Amniotic epithelial cell (primary cell): ENCODE data around the gene REP15.
"Not testable (repeated sequence)": the region's sequence is repeated elsewhere in the genome, so short reads cannot be mapped to it uniquely, and the experiment has no call there.

ENCODE experiments used
- DNase-seq: peaks from one replicate; pipeline ENCODE4 v3.0.0-alpha.2; 2010; ENCODE audit warnings: low read depth

The REP15 gene

GRCh38 chr12:27696864-27697564 is 767 bp downstream of the REP15 start:
- peak; percentile 56 for DNase-seq

DNA sequence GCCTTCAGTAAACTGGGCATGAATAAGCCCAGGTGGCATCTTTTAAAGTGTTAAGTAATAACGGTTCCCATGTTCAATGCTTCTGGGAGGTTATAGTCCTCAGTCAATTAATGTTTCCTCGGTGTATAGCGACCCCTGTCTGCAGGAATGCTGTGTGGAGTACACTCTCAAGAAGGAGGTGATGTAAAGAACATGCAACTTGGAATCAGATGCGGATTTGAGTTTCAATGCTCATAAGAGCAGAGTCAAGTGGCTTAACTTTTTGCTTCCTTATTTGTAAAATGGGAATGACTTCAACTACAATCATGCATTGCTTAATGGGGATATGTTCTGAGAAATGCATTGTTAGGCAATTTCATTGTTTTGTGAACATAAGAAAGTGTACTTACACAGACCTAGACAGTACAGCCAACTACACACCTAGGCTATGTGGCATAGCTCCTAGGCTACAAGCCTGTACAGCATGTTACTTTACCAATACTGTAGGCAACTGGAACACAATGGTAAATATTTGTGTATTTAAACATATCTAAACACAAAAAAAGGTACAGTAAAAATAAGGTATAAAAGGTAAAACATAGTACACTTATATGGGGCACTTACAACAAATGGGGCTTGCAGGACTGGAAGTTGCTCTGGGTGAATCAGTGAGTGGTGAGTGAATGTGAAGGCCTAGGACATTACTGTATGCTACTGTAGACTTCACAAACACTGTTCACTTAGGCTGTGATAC is 7.6 kb downstream of the REP15 start:
- DNase-seq = peak; percentile 76

GRCh38 chr12:27705263-27705662 is 9.0 kb downstream of the REP15 start:
- DNase-seq = no peak

DNA sequence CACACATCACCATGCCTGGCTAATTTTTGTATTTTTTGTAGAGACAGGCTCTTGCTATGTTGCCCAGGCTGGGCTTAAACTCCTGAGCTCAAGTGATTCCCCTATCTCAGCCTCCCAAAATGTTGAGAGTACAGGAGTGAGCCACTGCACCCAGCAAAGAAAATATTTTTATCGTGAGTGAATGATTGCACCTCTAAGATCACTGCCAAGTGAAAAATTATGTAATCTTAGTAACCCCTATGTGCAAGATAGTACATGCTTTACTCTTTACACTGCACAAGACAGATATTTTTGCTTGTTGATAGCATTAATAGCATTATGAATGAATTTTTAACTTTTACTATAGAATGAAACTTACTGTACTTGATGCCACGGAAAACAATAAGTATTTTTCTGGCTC is 11.0 kb downstream of the REP15 start:
- DNase-seq = no peak

DNA sequence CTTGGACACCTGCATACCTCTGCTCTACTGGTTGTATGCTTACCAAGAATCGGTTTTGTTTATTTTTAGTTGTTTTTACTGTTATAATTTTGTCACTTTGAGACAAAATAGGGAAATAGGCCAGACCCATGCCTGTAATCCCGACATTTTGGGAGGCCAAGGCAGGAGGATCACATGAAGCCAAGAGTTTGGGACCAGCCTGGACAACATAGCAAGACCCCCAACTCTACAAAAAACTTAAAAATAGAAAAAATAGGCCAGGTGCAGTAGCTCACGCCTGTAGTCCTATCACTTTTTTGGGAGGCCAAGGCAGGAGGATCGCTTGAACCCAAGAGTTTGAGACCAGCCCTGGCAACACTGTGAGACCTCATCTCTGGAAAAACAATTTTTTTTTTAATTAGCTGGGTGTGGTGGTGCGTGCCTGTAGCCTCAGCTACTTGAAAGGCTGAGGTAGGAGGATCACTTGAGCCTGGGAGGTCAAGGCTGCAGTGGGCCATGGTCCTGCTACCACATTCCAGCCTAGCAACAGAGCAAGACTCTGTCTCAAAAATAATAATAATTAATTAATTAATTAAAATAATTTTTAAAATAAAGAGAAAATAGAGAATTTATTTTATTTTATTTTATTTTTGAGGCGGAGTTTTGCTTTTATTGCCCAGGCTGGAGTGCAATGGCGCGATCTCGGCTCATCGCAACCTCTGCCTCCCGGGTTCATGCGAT is 13.1 kb downstream of the REP15 start:
- DNase-seq = no peak

DNA sequence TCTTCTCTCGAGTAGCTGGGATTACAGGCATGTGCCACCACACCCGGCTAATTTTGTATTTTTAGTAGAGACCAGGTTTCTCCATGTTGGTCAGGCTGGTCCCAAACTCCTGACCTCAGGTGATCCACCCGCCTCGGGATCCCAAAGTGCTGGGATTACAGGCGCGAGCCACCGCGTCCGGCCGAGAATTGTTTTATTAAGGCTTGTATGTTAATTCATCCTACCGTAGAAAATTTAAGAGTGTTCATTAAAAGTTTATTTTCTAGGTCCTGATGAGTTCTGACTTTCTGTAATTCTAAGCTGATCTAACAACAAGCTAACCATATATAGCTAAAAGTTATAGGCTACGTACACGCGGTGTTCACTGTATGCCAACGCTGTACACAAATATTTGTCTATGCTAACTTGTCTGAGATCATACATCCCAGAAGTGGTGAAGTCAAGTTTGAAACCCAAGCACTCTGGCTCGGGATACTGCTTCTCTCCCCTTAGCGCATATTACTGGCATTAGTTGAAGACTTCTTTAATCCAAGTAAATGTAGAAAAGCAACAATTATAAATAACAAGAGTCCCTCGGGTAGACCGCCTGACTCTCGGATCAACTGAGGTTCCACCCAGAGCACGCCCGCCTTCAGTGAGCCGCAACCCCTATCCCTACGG is 13.8 kb downstream of the REP15 start:
- peak; percentile 61 for DNase-seq

DNA sequence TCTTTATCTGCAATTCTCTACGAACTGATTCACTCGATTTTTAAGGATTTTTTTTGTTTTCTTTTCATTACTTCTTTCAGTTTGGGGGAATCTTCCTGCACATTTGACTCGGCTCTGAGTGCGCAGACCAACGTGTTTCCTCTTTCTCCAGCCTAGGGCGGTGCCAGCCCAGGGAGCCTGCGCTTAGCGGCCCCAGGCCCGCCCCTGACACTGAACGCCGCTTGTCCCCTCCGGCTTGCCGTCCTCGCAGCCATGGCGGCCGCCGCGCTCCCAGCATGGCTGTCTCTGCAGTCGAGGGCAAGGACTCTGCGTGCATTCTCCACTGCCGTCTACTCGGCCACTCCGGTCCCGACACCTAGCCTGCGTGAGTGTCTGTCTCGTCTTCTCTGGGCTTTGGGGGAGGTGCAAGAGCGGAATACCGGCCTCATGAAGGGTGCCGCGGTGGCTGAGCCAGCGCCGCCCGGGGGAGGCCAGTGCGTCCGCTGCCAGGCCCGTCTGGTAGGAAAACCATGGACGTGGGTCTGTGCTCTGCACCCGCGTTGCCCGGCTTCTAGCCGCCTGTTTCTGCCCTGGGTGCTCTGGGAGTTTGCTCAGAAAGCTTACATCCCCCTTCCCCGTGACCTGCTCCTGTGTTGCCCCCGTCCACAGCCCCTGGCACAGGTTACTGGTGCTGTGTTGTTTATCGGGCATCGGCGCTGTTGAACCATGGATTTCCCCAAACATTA is 14.5 kb downstream of the REP15 start, which contains the start of gene MRPS35:
MRPS35 (plus strand) TSS at position 241 of the 725 bp plus-strand sequence; CDS start at position 253, 12 bp downstream.
- DNase-seq = peak; percentile 89

DNA sequence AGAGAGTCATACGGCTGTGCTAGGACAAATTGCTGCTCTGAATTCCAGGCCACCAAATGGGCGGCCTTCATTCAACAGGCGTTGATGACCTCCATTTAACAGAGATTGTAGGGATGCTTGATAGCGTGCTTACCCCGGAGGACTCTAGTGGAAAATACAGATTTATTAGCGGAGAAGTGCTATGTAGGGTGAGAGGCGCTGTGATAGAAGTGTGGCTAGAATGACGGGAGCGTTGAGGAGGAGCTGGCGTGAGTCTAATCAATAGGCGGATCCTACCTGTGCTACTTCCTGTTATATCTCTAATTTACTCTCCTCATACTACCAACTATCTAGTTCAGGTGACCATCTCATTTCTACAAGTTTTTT is 15.1 kb downstream of the REP15 start:
- no peak for DNase-seq

- no peak for DNase-seq
These were observed 15.7 kb downstream of the REP15 start for GRCh38 chr12:27711967-27712366.

- no peak for DNase-seq
These were observed 27.0 kb downstream of the REP15 start for GRCh38 chr12:27723212-27723611.

GRCh38 chr12:27730097-27730588 is 33.9 kb downstream of the REP15 start:
- DNase-seq = no peak

GRCh38 chr12:27732281-27732680 is 36.0 kb downstream of the REP15 start:
- no peak for DNase-seq

DNA sequence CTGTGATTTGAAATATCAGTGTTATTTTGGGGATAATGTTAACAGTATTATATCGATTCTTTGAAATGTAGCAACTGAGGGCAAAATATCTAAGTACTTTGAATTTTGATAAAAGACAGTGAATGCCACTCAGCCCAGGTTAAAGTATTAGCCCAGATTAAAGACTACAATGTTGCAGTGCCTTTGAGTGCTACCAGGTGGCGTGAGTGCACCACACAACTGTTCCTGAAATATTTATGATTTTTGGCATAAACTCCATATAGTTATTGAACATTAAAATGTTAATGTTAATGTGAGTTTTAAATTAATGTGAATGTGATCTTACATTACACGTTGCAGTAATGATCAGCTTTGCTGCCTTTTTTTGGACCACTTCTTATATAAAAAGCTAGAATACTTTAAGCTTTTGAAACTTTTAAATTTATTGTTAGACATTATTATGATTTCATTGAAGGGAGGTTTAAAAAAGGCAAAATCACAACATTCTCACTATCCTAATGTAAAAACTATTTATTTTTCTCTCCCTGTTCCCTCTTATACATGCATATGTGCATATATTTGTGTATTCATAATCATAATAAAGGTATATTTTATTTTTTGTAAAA is 36.9 kb downstream of the REP15 start:
- peak; percentile 43 for DNase-seq

- no peak for DNase-seq
These were observed 37.5 kb downstream of the REP15 start for GRCh38 chr12:27733791-27734190.

DNA sequence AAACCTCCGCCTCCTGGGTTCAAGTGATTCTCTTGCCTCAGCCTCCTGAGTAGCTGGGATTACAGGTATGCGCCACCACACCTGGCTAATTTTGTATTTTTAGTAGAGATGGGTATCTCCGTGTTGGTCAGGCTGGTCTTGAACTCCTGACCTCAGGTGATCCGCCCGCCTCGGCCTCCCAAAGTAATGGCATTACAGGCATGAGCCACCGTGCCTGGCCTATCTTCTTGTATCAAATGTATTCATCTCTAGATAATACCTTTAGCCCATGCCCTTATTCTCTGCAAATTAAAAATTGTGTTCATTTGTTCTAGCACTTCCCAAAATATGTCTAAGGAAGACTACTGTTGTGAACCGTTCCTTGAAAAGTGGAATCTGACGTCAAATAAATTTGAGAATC is 38.1 kb downstream of the REP15 start:
- not testable (repeated sequence) for DNase-seq

- DNase-seq = no peak
These were observed 47.4 kb downstream of the REP15 start for GRCh38 chr12:27743601-27744000.

DNA sequence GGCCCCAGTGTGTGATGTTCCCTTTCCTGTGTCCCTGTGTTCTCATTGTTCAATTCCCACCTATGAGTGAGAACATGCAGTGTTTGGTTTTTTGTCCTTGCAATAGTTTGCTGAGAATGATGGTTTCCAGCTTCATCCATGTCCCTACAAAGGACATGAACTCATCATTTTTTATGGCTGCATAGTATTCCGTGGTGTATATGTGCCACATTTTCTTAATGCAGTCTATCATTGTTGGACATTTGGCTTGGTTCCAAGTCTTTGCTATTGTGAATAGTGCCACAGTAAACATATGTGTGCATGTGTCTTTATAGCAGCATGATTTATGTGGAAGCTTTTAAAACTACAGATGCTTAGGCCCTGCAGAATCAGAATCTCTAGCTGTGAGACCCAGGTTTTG is 49.5 kb downstream of the REP15 start:
- DNase-seq = not testable (repeated sequence)
